Inflammatory macrophage treated with lipopolysaccharide for 4 hours (primary cell): Measurements from ENCODE around the gene PREP.
"Not testable (repeated sequence)": the region's sequence is repeated elsewhere in the genome, so short reads cannot be mapped to it uniquely, and the experiment has no call there.

Experiments
- DNase-seq: peaks from one replicate; pipeline ENCODE4 v3.0.0-alpha.2; 2020

The PREP gene

DNA sequence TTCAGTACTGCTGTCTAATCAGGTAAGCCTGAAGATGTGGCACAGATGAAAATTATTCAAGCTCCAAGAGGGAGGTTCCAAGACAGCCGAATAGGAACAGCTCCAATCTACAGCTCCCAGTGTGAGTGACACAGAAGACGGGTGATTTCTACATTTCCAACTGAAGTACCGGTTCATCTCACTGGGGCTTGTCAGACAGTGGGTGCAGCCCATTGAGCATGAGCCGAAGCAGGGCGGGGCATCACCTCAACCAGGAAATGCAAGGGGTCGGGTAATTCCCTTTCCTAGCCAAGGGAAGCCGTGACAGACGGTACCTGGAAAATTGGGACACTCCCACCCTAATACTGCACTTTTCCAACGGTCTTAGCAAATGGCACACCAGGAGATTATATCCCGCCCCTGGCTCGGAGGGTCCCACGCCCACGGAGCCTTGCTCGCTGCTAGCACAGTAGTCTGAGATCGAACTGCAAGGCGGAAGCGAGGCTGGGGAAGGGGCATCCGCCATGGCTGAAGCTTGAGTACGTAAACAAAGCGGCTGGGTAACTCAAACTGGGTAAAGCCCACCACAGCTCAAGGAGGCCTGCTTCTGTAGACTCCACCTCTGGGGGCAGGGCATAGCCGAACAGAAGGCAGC, 64.4 kb downstream of the PREP start:
- not testable (repeated sequence) for DNase-seq

DNA sequence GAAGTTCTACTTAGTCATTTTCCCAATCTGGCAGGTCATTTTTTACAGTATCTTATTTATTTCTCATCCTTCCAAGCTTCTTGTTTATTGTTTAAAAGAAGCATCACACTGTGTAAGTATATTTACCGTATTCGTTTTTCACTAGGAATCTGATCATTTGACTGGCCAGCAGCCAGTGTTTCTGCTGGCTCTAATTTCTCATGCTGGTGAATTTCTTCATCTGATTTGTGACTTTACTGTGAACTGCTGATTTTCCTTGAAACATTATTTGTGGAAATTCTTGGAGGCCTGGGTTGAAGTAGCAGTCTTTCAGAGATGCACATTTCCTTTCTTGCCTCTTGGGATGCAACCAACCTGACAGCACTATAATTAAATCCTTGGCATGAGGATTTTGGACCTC, 65.9 kb downstream of the PREP start:
- DNase-seq = no peak

DNA sequence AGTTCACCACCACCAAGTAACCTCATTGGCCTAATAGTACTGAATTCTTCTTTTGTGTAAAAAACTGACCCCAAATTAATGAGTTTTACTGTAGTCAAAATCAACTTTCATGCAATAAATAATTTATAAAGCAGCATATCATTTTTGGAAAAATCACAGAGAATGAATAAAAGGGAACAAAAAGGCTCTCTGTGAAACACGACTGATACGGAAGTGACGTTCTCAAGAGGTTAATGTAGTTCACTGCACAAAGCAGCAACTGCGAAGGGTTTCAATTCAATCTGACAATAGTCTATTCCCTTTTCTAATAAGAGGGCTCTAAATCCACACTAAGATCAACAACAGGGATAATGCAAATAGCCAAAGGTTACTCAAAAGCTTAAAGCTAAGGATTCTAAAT, 70.3 kb downstream of the PREP start:
- DNase-seq = no peak

DNA sequence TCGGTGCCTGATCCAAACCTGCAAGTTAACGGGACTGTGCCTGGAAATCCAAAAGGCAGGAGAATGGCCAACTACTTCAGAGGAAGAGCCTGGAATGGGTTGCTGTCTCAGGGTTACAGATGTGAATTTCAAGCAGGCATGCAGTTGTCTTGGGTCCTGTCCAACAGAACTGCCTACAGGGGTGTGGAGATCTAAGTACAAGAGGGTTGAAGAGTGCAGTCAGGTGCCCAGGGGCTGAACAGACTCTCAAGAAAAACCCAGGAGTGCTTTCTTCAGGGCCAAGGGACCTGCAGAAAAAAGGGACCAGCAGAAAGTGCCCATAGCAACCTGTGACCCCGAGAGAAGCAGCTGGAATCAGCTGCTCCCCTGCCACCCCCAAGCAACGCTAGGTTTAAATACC, 71.0 kb downstream of the PREP start:
- no peak for DNase-seq

DNA sequence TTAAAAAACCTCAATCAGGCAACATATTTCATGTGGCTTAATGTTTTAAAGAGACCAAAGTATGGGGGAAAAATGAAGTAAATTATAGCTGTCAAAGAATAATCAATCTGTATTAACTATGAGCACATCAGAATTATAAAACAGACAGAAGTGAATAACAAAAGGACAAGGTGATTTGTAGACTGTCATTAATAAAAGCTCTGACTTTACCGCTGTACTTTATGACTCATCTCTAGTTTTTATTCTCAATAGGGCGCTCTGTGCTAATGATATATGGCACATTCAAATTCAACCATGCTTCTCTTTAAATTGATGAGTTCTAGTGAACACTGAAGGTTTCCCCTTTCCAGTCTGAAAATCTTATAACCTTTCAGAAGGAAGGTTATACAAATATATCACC, 72.0 kb downstream of the PREP start:
- no peak for DNase-seq

DNA sequence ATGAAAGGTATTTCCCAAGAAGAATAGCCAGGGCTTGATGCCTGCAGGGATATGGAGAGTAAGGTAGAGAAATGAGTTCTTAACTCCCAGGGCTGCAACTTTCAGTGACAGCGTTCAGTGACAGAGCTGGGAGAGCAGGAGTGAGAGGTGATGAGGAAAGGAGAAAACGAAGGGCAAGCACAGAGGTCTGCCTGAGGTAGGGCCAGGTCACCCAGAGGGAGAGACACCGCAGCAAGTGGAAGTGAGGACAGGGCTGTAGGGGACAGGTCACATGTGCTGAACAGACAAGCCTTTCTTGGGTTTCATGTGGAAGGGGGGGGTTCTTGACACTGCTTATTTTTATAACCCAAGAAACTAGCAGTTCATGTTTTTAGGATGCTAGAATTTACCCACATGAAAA, 72.5 kb downstream of the PREP start:
- no peak for DNase-seq

DNA sequence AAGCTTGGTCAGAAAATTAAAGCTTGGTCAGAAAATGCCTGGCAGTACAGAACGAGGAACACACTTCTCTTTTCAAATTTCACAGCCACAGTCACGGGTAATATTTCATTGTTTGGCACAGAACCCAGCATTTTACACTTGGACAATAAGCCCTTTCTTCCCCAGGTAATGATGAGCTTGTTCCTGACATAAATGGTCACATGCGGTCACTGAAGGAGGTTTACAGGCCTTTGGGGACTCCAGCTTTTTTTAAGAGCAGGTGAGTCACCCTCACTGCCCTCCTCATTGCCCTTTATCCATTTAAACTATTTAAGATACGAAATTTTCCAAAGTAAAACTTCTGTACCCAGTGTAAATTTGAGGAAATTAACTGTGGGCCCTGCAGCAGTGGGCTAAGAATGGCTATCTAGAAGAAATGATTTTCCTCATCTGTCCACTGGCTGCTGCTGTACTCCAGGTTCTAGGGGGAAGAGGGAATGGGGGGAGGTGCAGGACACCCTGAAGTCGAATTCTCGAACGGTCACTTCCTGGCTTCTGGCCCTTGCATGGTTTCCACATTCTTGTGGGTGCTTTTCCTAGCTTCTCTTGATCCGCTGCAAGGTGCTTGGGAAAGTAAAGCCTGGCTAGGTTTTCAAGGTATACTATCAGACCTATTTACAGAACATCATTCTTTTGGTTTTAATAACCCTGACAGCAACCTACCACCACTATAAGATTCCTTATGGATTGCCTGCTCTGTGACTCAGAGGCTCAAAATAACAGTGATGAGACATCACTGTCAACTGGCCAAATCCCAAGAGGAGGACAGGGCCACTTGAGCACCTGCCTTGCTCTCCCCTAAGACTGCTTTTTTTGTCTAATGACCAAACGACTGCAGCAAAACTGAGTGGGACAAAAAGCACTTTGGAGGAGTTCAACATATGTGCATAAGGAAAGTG, 75.8 kb downstream of the PREP start:
- DNase-seq = no peak

DNA sequence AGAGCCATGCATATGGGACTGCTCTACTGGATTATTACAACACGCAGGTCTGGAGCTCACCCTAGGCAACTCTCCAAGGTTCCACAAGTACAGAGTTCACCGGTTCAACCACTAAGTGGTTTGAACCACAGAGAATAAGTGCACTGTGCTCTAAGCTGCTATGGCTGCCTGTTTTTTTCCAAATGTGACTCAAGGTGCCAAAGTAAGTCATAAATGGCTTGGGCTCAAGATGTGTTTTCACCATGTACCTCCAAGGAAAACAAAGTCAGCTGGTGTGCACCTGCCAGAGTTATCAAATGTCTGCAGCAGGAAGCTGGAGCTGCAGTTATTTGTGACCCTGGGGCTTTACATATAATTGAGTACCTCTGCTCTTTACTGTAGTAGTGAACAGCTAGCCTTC, 76.7 kb downstream of the PREP start:
- DNase-seq = no peak

DNA sequence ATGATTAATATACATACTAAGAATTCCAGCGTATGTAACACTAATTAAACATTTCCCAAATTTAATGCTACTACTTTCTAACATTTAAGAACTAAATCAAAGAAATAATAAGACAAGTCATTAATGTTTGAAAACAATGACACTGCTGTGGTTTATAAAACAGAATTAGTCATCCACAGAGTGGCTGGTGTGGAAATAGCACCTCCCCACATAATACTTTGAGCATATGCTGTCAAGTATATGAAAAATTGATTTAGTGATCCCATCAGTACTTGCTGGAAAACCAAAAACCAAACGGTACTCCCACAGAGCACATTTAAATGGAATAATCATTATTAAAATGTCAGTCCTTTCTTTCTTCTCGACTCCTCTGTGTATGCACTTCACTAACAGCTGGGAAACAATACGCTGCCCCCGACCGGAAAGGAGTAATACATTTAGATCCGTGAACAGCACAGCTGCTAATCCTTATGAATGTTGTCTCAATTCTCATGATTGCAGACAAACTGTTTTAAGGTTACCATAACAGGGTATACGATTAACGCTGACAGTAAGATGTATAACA, 78.4 kb downstream of the PREP start:
- DNase-seq = no peak

DNA sequence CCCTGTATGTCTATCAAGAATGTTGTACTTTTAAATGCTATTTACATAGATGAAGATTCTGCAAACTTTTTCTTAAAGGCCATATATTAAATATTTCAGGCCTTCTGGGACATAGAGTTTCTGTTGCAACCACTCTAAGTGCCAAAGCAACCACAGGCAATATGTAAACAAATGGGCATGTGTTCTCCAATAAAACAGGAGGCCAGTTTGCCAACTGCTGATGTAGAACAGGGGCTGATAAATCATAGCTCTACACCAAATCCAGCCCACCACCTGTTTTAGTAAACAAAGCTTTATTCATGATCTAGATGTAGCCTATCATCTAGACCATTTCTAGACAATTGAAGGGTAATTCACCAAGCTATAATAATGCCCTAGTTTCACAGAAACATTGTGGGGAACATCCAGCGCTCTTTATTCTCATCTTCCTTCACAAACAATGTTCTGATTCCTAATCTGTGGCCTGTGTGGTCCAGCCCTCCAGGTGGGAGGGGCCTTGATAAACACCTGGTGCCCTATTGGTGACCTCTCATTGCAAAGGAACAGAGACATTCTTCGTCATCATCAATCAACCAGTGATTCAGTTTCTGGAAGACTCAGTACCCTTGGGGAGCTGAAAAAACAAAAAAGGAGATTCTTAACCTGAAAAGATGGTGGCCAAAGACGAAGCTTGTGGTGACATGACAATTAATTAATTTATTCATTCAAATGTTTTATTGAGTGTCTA, 80.2 kb downstream of the PREP start:
- DNase-seq = no peak

DNA sequence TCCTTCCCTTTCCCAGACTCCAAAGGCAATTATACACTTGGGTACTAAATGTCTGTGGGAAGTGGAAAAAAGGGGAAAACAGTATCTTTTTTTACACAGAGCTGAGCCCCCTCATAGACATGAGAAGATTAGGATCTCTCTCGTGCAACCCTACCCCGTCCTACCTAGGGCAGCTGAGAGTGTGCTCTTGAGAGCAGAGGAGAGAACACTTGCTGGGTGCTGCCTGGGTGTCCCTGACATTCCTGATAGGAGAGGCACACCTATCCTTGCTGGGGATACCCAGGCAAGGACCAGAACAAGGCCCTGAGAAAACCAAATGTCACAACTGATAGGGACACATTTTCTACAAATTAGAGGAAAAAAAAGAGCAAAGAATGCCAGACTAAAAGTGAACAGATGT, 81.2 kb downstream of the PREP start:
- DNase-seq = no peak

DNA sequence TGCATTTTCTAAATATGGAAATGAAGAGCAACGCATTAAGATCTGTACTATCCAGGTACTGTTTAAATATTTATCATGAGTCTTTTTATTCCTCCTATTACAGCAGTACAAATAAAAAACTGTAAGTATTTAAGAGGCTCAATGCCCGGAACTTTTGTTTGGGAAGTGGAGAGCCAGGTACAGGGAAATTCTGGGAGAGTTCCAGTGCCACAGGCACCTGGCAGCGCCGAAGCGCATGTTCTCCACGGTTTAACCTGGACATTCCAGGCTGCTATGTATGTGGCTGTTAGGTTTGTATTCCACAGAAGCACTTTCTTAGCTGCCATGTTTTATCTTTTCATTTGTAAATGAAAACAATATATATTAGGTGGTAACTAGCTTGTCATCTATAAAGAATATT, 81.7 kb downstream of the PREP start:
- DNase-seq = no peak

DNA sequence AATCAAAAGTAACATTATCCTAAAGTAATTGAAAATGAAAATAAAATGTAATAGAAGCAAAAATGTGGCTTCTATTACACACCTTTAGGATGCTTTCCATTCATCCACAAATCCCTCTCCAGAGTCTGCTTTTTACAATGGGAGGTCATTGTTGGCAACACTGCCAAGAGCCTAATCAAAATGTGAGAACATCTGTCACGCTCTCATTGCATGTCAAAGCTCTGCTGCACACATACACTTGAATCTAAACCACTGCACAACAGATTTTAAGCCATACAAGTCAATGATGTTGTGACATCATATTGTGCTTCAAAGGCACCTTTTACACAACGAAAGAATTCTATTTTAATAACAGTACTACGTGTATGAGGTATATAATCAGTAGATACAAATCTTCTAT, 82.1 kb downstream of the PREP start:
- no peak for DNase-seq

DNA sequence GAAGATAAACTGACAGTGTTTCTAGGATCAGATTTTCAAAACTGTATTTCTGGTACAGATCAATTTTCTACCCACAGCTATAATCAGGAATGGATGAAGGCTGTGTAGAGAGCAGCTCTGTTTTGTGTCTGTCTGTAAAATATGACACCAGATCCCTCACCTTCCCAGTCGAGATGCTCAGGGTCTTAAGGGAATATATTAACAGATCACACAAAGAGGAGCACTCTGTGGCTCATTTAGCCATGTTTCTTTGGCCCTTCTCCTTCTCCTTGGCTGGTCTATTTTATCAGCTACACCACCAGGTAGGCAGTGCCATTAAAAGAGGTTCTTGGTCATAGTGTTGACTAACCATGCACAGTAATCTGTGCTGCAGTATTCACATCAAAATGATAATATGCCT, 82.6 kb downstream of the PREP start:
- DNase-seq = no peak

DNA sequence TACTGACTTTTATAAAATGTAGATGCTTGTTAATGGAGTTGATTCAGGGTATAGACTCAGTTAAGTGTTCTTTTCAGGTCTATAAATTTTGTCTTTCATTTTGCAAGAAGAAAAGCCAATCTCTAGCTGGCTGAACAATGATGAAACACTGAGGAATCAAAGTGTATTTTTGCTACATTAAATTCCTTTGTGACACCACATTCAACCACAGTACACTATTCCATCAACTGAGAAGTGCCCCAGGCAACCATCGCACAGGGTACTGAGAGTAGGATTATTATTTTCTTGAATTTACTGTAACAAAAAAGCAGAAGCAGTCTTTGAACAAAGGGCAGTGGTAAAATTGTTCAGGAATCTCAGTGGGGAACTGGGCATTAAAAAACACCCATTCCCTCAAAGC, 83.6 kb downstream of the PREP start:
- no peak for DNase-seq

DNA sequence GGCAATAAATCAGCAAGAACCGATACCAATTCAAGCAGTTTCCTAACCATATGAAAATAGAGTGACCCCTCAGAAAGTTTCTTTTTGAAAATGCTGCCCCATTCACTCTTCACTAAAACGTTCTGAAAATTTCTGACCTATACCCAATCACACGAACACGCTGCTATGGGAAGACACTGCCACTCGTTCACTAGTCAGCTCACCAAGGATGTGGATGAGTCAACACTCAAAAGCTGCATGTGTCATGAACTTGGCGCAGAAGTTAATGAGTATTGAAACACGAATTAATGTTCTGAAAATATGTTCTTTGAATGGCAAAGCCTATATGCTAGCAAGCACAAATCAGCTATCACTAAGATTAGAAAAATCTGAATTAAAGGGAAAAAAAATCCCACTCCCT, 84.2 kb downstream of the PREP start:
- no peak for DNase-seq

DNA sequence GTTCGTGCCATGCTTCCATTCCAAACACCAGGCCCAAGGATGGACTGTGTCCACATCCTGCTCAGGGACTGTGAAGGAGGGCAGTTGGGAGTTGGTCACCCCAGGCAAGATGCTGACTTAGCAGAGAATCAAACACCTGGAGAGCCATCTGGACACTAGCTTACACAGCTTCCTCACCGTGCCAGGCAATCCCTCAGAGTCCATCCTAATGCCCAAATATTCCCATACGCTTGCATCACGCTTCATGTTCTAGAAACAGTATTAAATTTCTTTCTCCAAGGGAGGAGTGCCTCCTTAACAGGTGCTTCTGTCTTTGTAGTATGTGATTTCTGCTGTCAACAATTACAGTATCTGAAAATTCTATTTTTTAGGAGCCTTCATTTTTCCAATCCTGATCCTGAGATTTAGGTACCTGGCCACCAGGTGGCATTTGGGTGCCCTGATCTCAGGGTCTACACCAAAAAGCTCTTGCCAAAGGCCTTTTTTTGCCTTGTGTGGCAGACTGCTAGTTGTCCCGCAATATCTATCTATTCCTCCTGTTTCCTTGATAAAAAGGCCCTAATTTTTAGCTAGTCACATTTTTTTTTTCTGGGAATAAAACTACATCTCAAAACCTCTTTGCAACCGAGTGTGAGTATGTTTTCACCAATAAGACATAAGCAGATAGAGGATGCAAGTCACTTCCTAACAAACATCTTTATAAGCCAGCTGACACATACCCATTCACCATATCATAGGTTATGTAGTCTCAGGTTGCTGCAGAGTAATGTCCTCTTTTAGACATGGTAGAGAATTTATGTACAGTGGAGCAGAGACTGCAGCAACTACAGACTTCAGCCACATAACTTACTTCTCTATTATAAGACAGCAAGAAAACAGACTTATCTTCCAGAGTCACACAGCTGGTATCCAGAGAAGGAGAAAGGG, 85.0 kb downstream of the PREP start:
- no peak for DNase-seq

DNA sequence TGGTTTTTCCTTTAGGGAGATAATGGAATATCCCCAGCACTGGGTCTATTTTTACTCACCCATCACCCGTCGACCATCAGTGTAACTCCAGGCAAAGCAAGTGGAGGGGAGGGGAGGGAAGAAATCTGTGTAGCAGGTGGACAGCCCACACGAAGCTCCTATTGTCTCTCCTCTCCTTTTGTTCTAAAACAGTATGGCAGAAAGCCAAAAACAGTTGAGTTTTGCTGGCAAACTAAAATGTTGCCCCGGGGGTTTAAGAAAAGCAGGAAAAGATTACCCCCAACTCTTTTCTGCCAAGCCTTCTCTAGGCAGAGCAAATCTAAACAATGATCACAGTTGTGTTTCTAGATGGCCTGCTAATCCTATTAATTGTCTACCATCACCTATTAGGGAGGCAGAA, 89.7 kb downstream of the PREP start:
- DNase-seq = no peak

DNA sequence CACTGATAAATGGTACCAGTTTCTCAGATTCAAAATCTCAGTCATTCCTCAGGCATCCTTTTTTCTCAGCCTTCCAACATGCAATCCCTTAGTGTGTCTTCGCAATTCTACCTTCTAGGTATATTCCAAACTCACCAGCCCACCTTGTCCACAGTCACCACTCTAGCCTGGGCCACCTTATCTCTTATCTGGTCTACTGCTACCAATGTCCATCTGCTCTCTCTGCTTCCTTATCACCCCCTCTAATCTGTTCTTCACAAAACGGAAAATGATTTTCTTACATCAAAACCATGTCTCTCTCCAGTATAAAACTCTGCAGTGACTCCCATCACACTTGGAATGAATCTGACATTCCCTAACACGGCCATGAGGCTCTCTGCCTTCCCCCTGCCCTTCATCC, 91.9 kb downstream of the PREP start:
- DNase-seq = no peak

DNA sequence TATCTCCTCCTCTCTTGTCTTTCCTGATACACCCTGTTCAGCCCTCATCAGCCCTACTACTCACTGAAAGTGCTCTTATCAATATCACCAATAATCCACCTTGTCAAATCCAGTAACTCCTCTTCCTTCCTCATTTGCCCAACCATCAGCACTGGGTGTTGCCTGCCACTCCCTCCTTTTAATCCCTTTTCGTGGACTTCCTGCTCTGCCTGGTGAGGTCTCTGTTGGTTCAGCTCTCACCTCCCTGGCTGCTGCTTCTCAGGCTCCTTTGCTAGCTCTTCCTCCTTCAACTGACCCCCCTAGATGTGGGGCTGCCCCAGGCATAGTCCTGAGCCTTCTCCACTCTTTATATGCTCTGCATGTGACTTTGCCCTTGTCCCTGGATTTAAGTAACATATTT, 92.5 kb downstream of the PREP start:
- no peak for DNase-seq

DNA sequence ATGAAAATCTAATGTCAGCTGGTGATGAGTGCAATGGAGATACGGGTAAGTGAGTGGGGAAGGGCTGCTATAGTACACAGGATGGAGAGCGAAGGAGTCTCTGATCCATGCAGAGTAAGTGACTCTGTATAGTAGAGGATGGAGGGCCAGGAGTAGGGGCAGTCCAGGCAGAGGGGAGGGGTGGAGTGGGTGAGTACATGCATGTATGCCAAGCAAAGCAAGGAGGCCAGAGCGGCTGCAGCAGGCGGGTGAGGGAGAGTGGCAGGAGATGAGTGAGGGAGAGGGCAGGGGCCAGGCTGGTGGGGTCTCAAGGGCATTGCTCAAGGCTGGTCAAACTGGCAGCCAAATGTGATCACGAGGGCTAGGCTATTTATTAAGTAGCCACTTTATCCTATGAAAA, 94.0 kb downstream of the PREP start:
- DNase-seq = no peak

DNA sequence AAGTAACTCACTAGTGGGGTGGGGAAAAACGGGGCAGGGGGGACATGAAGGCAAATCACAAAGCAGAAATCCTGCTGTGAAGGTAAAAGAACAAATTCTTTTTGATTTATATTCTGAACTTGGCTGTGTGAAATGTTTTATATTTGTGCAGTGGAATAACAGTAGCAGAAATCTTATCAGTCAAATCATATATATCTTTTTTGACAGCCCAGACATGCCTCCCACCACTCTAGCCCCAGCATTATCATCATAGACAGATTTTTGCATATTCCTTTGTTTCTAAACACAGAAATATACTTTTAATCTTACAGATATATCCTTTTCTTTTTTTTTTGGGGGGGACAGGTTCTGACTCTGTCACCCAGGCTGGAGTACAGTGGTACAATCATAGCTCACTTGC, 97.4 kb downstream of the PREP start:
- DNase-seq = no peak

DNA sequence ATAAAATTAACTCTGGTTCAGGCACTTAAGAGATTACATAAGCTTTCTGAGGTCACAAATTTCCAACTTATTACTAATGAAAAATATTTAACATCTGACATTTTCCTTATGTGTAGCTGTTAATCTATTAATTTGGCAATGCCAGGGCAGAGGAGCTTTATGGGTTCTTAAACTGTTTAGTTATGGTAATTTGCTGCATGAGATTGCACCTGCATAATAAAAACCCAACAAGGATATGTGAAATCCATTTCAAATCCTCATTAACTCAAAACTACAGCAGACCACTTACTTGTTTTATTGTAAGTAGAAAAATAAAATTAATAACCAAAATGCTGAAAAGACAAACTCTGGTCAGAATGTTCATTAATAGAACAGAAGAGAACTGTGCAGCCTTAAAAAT, 98.1 kb downstream of the PREP start:
- no peak for DNase-seq
